Fibroblast of mammary gland (primary cell): ENCODE data around the gene SEPTIN2.
A peak's percentile ranks its signal among the peaks of the same experiment; 100 is the strongest.
"Not testable (repeated sequence)": the region's sequence is repeated elsewhere in the genome, so short reads cannot be mapped to it uniquely, and the experiment has no call there.

Source experiments
- DNase-seq: peaks from one replicate; pipeline ENCODE4 v3.0.0-alpha.2; 2010; ENCODE audit warnings: low read depth
- H3K4me3 ChIP-seq: 2 replicates; pipeline ENCODE4 v1.5.1; 2011; ENCODE audit warnings: low read depth, mild to moderate bottlenecking, low read length, moderate library complexity; ENCODE audit not compliant: control insufficient read depth
- CTCF ChIP-seq: conservative IDR thresholded peaks from 2 replicates; pipeline ENCODE4 v1.5.1; 2011; ENCODE audit warnings: low read depth, low read length, inconsistent platforms; ENCODE audit not compliant: control insufficient read depth, insufficient read depth

SEPTIN2 gene

GRCh38 chr2:241376808-241377207 lies 61.1 kb downstream of the SEPTIN2 start:
- no peak for TF ChIP-seq CTCF
- H3K4me3 ChIP-seq = no peak overlapping the region
- no peak for DNase-seq

DNA sequence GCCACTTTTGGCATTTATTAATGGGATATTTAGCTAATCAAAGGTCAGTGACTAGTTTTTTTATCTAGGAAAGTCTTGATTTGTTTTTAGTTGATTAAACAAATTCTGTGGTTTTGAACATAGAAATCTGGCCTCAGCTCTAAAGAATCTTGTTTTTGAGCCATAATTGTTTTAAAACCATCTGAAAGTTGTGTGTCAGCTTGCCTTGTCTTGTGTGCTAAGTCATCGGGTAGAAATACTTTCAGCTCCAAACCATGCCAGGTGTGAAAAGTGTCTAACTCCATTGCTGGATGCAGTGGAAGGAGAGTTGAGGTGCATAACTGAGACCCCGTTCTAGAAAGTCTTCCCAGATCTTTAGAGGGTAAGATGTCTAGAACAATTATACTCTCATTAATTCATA lies 63.1 kb downstream of the SEPTIN2 start:
- no peak overlapping the region for H3K4me3 ChIP-seq
- no peak for TF ChIP-seq CTCF
- DNase-seq = peak; percentile 27

DNA sequence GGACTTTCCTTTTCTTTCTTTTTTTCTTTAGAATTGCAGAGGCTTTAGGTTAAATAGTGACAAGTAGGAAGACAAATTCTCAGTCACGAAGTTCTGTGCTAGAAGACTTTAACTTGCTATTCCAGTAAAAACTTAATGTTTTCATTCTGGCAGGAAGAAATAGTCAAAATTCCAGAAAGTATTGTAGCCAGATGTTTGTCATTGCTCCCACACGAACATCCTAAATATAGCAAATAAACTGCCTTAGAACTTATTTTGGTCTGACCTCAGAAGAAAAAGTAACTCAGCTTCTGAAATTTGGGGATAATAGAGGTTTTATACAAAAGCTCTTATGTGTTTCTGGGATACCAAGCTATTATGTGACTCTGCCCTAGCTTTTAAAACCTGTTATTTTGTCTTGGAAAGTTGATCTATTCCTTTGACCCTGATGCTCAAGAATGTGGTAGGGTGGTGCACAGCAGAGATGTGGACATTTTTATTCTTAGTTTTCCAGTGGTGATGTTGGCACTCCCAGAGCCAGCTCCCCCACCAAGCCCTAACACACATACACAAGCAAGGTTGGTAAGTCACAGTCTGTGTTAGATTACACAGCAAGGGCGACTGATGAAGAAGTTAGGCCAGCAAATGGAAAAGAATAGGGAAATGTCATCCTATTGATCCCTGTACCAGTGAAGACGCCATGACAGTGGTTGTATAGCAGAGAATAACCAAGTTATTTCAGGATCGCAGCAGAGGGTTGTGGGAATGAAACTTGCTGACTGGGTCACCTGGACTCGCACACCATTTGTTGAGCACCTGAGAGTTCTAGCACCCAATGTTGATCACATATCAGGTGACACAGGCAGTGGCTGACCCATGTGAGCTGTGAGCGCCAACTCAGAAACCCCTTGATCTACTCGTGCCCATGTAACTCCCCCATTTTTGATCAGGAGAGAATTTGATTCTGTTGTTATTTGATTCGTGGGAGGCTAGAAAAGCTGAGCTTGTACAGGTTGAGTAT lies 64.1 kb downstream of the SEPTIN2 start:
- DNase-seq = peak; percentile 46
- no peak overlapping the region for H3K4me3 ChIP-seq
- no peak for TF ChIP-seq CTCF

DNA sequence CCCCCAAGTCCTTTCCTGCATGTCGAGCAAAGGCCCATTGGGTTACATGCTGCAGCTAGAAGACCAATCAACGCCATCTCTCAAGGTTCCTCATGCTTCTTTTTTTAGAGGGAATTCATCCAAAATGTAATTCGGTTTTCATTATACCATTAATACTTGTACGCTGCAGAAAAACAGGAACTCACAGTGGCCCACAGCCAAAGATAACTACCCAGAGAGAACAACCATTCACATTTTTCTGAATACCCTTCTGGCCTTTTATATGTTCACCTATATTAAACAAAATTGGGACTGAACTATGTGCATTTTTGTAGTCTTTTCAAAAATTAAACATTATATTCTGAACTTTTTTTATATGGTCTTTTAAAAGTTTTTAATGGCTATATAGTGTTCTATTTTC lies 66.1 kb downstream of the SEPTIN2 start:
- H3K4me3 ChIP-seq = no peak overlapping the region
- no peak for TF ChIP-seq CTCF
- no peak for DNase-seq

- not testable (repeated sequence) for H3K4me3 ChIP-seq, DNase-seq
Observed at GRCh38 chr2:241385450-241385849, 69.7 kb downstream of the SEPTIN2 start.

GRCh38 chr2:241386519-241386918 lies 70.8 kb downstream of the SEPTIN2 start:
- TF ChIP-seq CTCF = no peak
- no peak overlapping the region for H3K4me3 ChIP-seq
- no peak for DNase-seq

DNA sequence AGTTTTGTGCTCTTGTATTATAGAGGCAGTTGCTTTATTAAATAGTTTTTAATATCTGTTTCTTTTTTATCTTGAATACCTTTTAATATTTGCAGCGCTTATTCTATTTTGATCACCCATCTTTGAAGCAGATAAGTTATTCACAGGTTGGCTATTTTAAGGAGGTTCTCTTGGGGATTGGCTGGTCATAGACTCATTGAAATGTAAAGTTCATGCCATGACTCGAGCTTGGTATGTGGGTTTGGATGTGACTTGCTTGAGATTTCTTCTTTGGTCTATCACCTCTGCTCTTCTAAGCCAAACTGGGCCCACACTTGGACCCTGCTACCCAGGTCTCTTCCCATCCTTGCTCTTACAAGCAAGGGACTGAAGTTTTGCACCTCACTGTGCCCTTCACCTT lies 74.0 kb downstream of the SEPTIN2 start:
- no peak overlapping the region for H3K4me3 ChIP-seq
- peak; percentile 8 for DNase-seq
- TF ChIP-seq CTCF = no peak
